ENCODE data around the gene SPATA22.

DNA sequence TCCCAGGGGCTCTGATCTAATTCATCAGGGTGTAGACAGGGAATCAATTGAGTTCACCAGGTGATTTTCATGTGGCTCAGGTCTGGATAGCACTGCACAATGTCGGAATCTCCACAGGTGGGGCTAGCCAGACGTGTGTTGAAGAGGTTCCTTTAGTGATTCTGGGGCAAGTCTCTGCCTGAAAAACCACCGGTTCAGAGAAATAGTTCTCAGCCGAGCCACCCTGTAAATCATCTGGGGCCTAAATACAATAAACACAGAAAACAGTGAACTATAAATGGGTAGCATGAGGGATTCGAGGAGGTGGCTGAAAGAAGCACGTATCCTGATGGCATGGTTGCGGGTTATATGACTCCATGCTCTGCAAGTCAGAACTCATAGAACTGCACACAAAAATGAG lies 25.5 kb upstream of the SPATA22 start:
- TF ChIP-seq, protein P1, sequence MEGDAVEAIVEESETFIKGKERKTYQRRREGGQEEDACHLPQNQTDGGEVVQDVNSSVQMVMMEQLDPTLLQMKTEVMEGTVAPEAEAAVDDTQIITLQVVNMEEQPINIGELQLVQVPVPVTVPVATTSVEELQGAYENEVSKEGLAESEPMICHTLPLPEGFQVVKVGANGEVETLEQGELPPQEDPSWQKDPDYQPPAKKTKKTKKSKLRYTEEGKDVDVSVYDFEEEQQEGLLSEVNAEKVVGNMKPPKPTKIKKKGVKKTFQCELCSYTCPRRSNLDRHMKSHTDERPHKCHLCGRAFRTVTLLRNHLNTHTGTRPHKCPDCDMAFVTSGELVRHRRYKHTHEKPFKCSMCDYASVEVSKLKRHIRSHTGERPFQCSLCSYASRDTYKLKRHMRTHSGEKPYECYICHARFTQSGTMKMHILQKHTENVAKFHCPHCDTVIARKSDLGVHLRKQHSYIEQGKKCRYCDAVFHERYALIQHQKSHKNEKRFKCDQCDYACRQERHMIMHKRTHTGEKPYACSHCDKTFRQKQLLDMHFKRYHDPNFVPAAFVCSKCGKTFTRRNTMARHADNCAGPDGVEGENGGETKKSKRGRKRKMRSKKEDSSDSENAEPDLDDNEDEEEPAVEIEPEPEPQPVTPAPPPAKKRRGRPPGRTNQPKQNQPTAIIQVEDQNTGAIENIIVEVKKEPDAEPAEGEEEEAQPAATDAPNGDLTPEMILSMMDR (IDR thresholded peaks at IDR 0.05) = no peak
- TF ChIP-seq POLR2A (IDR thresholded peaks at IDR 0.05) = no peak

All from adrenal gland (tissue), 5 donors.